Activated naive CD8-positive, alpha-beta T cell treated with anti-CD3 and anti-CD28 coated beads, Interleukin-2, amount 50 U/mL, for 16 hours (primary cell): ENCODE data around the gene HECTD4.
"Not testable (repeated sequence)": the region's sequence is repeated elsewhere in the genome, so short reads cannot be mapped to it uniquely, and the experiment has no call there.

Experiments
- DNase-seq: peaks from one replicate; pipeline ENCODE4 v3.0.0-alpha.2; 2020; ENCODE audit warnings: low read depth, low spot score

HECTD4 gene

GRCh38 chr12:112122823-112123690 is 259.2 kb downstream of the HECTD4 start:
- DNase-seq: no peak

- DNase-seq: no peak
Measured at GRCh38 chr12:112121780-112122565, 260.3 kb downstream of the HECTD4 start.

DNA sequence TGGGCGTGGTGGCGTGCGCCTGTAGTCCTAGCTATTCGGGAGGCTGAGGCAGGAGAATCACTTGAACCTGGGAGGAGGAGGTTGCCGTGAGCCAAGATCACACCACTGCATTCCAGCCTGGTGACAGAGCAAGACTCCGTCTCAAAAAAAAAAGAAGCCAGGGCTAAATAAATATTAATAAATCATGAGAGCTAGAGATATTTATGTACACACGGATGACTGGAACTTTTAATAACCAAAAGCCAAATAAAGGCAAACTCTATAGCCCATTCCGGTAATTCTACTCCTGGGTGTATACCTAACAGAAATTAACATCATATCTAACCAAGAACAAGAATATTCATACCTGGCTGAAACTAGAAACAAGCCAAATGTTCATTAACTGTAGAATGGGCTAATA is 264.5 kb downstream of the HECTD4 start:
- DNase-seq: no peak

DNA sequence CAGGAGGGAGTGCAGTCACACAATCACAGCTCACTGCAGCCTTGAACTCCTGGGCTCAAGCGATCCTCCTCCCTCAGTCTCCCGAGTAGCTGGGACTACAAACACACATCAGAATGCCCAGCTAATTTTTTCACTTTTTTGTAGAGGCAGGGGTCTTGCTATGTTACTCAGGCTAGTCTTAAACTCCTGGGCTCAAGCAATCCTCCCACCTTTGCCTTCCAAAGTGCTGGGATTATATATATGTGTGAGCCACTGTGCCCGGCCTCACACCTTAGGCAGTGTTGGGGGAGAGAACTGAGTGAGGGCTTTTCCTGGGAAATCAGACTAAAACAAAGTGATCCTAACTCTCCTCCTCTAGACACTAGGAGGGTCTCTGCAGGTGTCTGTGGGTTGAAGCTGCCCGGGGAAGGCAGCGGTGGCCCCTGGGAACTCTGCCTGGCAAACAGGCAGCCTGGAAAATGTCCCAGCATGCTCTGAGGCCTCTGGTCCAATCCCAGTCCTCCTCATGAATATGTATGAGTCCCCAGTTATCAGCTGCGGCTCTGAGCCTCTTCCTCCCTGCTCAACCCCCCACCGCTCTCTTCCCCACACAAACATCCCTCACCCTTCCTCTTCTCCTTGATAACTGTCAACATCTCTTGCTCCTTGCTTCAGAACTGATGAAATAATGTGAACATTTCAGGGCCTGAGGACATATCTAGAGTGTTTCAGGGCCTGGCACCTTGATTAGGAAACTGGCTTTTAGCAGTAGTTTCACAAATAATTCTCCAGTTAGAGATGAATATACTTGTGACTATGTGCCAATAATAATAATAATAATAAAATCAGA is 265.8 kb downstream of the HECTD4 start:
- DNase-seq: no peak

- no peak for DNase-seq
Measured at GRCh38 chr12:112115259-112116045, 266.8 kb downstream of the HECTD4 start.

- no peak for DNase-seq
Measured at GRCh38 chr12:112112409-112113133, 269.7 kb downstream of the HECTD4 start.

DNA sequence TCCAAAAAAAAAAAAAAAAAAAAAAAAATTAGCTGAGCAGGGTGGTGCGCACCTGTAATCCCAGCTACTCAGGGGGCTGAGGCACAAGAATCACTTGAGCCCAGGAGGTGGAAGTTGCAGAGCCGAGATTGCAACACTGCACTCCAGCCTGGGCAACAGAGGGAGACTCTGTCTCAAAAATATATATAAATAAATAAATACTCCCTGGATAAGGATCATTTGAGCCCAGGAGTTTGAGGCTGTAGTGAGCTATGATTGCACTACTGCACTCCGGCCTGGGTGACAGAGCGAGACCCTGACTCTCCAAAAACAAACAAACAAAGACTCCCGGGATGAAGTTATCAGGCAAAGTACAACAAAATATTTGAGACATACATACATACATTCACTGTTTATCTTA is 270.3 kb downstream of the HECTD4 start:
- no peak for DNase-seq

- DNase-seq: not testable (repeated sequence)
Measured at GRCh38 chr12:112110787-112111662, 271.2 kb downstream of the HECTD4 start.
